Astrocyte (in vitro differentiated cells and primary cell): Measurements from ENCODE around the gene TTYH2. TPM values are rescaled to one million over a fixed set of nuclear protein-coding genes. Genes with fewer than 3 reads are reported as not detected.
"Not testable (repeated sequence)": the region's sequence is repeated elsewhere in the genome, so short reads cannot be mapped to it uniquely, and the experiment has no call there.

Experiments used
- DNase-seq: peaks from one replicate; pipeline ENCODE4 v3.0.0-alpha.2; 2010; ENCODE audit warnings: low read depth
- FAIRE-seq: peaks from 2 replicates; lab custom pipeline; 2011; peaks lifted over from hg19 to GRCh38; lab: Jason Lieb, UNC
- H2AFZ ChIP-seq: 2 replicates; pipeline ENCODE4 v1.6.0; 2012; ENCODE audit warnings: low read depth, low read length, inconsistent platforms
- H3K27ac ChIP-seq: 2 replicates; pipeline ENCODE4 v1.5.1; 2011; ENCODE audit warnings: low read depth, low read length, inconsistent platforms
- H3K27me3 ChIP-seq: 2 replicates; pipeline ENCODE4 v1.6.0; 2011; ENCODE audit warnings: low read length, inconsistent platforms; ENCODE audit not compliant: insufficient read depth
- H3K36me3 ChIP-seq: 2 replicates; pipeline ENCODE4 v1.5.1; 2011; ENCODE audit warnings: low read length, inconsistent platforms; ENCODE audit not compliant: insufficient read depth
- H3K4me1 ChIP-seq: 2 replicates; pipeline ENCODE4 v1.5.1; 2011; ENCODE audit warnings: low read length, inconsistent platforms; ENCODE audit not compliant: insufficient read depth
- H3K4me2 ChIP-seq: 2 replicates; pipeline ENCODE4 v1.6.0; 2012; ENCODE audit warnings: low read length, inconsistent platforms
- H3K4me3 ChIP-seq: 2 replicates; pipeline ENCODE4 v1.5.1; 2011; ENCODE audit warnings: low read depth, mild to moderate bottlenecking, low read length, inconsistent platforms; ENCODE audit not compliant: insufficient read depth
- H3K79me2 ChIP-seq: 2 replicates; pipeline ENCODE4 v1.6.0; 2012; ENCODE audit warnings: mild to moderate bottlenecking, low read length, inconsistent platforms; ENCODE audit not compliant: insufficient read depth
- H3K9ac ChIP-seq: 2 replicates; pipeline ENCODE4 v1.6.0; 2012; ENCODE audit warnings: mild to moderate bottlenecking, low read length, inconsistent platforms
- H3K9me3 ChIP-seq: 2 replicates; pipeline ENCODE4 v1.5.1; 2012; ENCODE audit warnings: low read depth, mild to moderate bottlenecking, low read length, inconsistent platforms; ENCODE audit not compliant: insufficient read depth
- H4K20me1 ChIP-seq: 2 replicates; pipeline ENCODE4 v1.6.0; 2012; ENCODE audit warnings: low read length, inconsistent platforms; ENCODE audit not compliant: insufficient read depth
- H3K27ac Mint-ChIP-seq: one replicate; pipeline ENCODE4 v1.8.0; 2021; ENCODE audit warnings: mild to moderate bottlenecking, mixed read lengths; ENCODE audit not compliant: unreplicated experiment
- H3K27me3 Mint-ChIP-seq: one replicate; pipeline ENCODE4 v1.8.0; 2021; ENCODE audit warnings: low read depth, mixed read lengths; ENCODE audit not compliant: unreplicated experiment
- H3K36me3 Mint-ChIP-seq: one replicate; pipeline ENCODE4 v1.8.0; 2021; ENCODE audit warnings: low read depth, mixed read lengths; ENCODE audit not compliant: unreplicated experiment
- H3K4me1 Mint-ChIP-seq: one replicate; pipeline ENCODE4 v1.8.0; 2021; ENCODE audit warnings: low read depth, mixed read lengths; ENCODE audit not compliant: unreplicated experiment
- H3K4me3 Mint-ChIP-seq: one replicate; pipeline ENCODE4 v1.8.0; 2021; ENCODE audit warnings: mild to moderate bottlenecking, moderate library complexity, mixed read lengths; ENCODE audit not compliant: unreplicated experiment
- H3K9me3 Mint-ChIP-seq: one replicate; pipeline ENCODE4 v1.8.0; 2021; ENCODE audit warnings: mild to moderate bottlenecking, mixed read lengths; ENCODE audit not compliant: unreplicated experiment
- CTCF ChIP-seq: IDR thresholded peaks from 2 replicates; pipeline ENCODE4 v1.5.1; 2011; ENCODE audit warnings: low read depth, mild to moderate bottlenecking, inconsistent platforms, low read length, moderate library complexity; ENCODE audit not compliant: insufficient read depth
- EZH2 ChIP-seq: IDR thresholded peaks from 2 replicates; pipeline ENCODE4 v1.6.1; 2012; ENCODE audit warnings: mild to moderate bottlenecking, low read length, inconsistent platforms; ENCODE audit not compliant: insufficient read depth
- total RNA-seq: library from RNA; stranded (reverse); gene quantifications from 2 replicates; pipeline ENCODE4 v1.2.1, GENCODE V29; 2021

Gene TTYH2
- total RNA-seq, 1 donor from 2014 or later: 8.0 TPM

- Mint-ChIP-seq H3K9me3 (no peaks in the 10 kb centered on the region), H3K4me3 (no peak overlapping the region), H3K4me1 (peaks cover 3% of the 10 kb centered on the region), H3K36me3 (no peaks in the 10 kb centered on the region), H3K27ac (no peak overlapping the region), H3K27me3 (peaks cover 16% of the 10 kb centered on the region)
- Histone ChIP-seq H3K4me2 (no peak overlapping the region), H3K36me3 (no peaks in the 10 kb centered on the region), H2AFZ (no peak overlapping the region), H3K27me3 (peaks cover 10% of the 10 kb centered on the region), H3K27ac (no peak overlapping the region), H3K79me2 (no peaks in the 10 kb centered on the region), H3K4me1 (peaks cover 4% of the 10 kb centered on the region), H3K4me3 (no peak overlapping the region), H3K9ac (no peak overlapping the region), H3K9me3 (no peaks in the 10 kb centered on the region), H4K20me1 (no peaks in the 10 kb centered on the region)
- TF ChIP-seq EZH2 (no peak), CTCF (no peak)
- DNase-seq (no peak), FAIRE-seq (no peak)
Observed at GRCh38 chr17:74280093-74280513, 66.7 kb downstream of the TTYH2 start.

GRCh38 chr17:74281799-74282198, 68.4 kb downstream of the TTYH2 start:
- Mint-ChIP-seq H3K27ac (no peak overlapping the region), H3K4me1 (no peaks in the 10 kb centered on the region), H3K27me3 (peaks cover 10% of the 10 kb centered on the region), H3K4me3 (no peak overlapping the region), H3K9me3 (no peaks in the 10 kb centered on the region), H3K36me3 (no peaks in the 10 kb centered on the region)
- Histone ChIP-seq H3K9ac (no peak overlapping the region), H2AFZ (no peak overlapping the region), H3K4me3 (no peak overlapping the region), H3K79me2 (no peaks in the 10 kb centered on the region), H4K20me1 (no peaks in the 10 kb centered on the region), H3K4me2 (no peak overlapping the region), H3K9me3 (no peaks in the 10 kb centered on the region), H3K27me3 (peaks cover 3% of the 10 kb centered on the region), H3K27ac (no peak overlapping the region), H3K36me3 (no peaks in the 10 kb centered on the region), H3K4me1 (no peaks in the 10 kb centered on the region)
- FAIRE-seq (no peak), DNase-seq (no peak)
- TF ChIP-seq EZH2: no peak
- no peak for TF ChIP-seq CTCF

- H3K4me1 ChIP-seq, H3K27ac Mint-ChIP-seq, H3K4me3 Mint-ChIP-seq, H3K36me3 ChIP-seq, H3K27me3 ChIP-seq, H3K4me3 ChIP-seq, H3K27me3 Mint-ChIP-seq, H3K36me3 Mint-ChIP-seq, H3K4me1 Mint-ChIP-seq, H3K9me3 Mint-ChIP-seq, H3K4me2 ChIP-seq, H3K27ac ChIP-seq, H3K9ac ChIP-seq, H2AFZ ChIP-seq, H3K79me2 ChIP-seq, H4K20me1 ChIP-seq, DNase-seq, FAIRE-seq, H3K9me3 ChIP-seq: not testable (repeated sequence)
Observed at GRCh38 chr17:74282274-74282586, 68.9 kb downstream of the TTYH2 start.
